Activated T-cell treated with anti-CD3 and anti-CD28 coated beads for 4 hours (primary cell): Measurements from ENCODE around the gene JPT1.
"Not testable (repeated sequence)": the region's sequence is repeated elsewhere in the genome, so short reads cannot be mapped to it uniquely, and the experiment has no call there.

Experiments
- DNase-seq: peaks from one replicate; pipeline ENCODE4 v3.0.0-alpha.2; 2020

JPT1 gene, protein sequence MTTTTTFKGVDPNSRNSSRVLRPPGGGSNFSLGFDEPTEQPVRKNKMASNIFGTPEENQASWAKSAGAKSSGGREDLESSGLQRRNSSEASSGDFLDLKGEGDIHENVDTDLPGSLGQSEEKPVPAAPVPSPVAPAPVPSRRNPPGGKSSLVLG

DNA sequence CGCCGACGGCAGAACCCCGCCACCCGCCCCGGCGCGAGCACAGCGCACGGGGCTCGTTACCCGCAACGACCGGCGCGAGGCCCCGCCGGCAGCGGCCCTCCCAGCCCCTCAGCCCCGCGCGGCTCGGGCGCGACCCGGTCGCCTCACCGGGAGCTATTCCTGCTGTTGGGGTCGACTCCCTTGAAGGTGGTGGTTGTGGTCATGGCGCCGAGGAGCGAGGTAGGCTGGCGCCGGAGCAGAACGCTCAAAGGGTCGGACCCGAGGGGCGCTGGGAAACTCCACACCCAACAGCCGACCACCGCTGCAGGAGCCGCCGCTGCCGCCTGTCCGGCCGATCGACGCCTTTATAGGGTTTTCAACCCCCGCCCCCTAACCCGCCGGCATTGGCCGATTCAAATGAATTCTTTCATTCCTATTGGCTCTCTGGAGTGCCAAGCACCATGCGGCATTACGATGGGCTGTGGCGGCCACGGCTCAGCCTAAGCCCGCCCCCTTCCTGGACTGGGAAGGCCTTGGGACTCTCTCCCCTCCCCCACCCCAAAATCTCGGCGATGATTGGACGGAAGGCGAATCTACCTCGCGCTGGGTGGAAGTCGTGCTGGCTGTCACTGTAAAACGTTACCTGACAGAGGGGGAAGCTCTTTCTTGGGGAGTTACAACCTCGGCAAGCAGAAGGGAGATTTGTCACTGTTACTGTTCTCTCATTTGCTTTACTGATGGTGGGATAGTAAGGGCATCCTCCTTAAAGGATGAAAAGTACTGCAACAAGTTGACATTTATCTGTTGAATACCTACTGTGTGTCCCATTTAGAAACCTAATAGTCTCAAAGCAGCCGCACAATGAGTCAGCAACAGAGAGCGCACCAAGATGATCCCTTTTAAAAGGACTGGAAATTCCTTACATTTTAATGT is at the start of gene JPT1:
JPT1 (minus strand) TSS at position 318 of the 912 bp plus-strand sequence; CDS start at position 203, 115 bp downstream.
- peak; percentile 95 for DNase-seq

DNA sequence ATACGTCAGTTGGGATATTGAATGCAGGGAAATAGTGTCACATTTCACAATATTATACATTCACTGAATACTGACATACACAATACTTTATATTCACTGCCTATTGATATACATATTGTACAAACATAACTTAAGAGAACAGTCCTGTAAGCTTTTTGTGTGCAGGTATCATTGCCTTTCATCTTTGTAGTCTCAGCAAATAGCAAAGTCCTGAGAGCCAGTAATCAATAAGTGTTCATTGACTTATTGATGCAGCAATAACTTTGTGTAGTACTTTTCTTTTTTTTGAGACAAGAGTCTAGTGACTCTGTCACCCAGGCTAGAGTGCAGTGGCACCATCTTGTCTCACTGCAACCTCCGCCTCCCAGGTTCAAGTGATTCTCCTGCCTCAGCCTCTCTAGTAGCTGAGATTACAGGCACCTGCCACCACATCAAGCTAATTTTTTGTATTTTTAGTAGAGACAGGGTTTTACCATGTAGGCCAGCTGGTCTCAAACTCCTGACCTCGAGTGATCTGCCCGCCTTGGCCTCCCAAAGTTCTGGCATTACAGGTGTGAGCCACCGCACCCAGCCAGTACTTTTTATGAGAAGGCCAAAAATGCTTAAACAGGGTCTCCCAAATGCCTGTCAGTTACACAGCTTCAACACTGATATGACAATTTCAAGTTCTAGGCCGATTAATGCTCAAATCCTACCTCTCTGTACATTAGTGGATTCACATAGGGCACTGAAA is 45.7 kb upstream of the JPT1 start:
- no peak for DNase-seq

DNA sequence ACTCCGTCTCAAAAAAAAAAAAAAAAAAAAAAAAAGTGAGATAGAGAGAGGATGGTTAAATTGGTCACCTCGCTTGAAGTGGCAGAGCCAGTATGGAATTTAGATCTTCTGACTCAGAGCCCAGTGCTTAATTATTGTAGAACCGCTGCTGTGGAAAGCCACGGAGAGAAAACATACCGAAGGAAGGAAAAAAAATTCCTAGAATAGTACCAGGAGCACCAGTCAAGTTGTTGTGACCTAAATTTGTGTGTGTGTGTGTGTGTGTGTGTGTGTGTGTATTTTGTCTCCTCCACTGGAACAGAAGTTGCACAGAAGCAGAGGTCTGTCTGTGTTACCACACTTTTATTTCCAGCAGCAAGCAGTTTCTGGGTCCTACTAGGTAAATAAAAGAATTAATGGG is 40.6 kb upstream of the JPT1 start:
- no peak for DNase-seq

DNA sequence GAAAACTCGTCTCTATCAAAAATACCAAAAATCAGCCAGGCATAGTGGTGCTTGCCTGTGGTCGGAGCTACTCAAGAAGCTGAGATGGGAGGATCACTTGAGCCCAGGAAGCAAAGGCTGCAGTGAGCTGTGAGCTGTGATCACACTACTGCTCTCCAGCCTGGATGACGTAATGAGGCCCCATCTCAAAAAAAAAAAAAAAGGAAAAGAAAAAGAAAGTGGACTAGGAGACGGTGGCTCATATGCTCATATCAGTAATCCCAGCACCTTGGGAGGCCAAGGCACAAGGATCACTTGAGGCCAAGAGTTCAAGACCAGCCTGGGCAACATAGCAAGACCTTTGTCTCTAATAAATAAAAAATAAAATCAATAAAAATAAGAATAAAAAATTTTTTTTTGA is 37.3 kb upstream of the JPT1 start:
- DNase-seq = no peak

DNA sequence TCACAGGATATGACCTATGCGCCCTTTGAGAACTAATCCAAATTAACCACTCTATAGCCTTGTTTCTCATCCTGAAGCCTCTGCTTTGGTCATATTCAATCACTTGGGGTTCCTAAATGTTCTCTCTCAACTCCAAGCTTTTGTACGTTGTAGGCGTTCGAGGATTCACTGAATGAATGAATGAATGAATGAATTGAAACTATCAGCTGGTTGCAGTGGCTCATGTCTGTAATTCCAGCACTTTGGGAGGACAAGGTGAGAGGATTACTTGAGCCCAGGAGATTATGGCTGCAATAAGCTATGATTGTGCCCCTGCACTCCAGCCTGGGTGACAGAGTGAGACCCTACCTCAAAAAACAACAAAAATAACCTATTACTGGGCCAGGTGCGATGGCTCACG is 34.3 kb upstream of the JPT1 start:
- no peak for DNase-seq

DNA sequence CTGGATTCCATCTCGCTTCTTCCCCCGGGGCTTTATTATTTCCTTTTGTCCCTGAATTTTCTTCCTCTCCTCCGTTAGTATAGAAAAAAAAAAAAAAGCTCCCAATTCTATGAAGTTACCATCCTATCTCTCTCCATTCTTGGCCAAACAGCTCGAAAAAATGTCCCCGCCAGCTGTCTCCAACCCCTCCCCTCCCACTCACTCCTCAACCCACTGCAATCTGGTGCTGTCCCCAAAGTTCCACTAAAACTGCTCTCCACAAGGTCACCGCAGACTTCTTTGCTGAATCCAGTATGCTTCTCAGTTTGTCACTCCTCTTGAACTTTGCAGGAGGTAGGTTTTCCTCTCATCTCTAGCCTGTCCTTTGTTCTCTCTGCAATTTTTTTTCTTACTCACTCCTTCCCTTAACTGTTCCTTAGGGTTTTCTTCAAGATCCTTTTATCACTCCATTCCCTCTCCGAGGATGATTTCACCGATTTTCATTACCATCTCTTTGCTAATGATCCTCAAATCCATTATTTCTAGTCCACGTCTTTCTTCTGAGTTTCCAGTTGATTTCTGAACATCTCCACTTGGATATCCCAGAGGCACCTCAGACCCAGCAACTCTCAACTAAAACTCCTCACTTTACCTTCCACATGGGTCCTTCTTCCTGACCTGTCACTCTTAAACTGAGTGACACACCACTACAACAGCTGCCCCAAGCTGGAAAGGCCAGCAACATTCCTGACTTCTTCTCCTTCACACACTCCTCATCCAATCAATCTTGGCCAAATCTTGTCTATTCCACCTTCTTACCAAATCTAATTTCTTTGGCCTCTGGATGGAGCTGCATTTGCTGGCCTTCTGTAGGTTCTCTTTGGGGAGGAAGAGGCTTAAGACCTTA is 29.9 kb upstream of the JPT1 start:
- no peak for DNase-seq

DNA sequence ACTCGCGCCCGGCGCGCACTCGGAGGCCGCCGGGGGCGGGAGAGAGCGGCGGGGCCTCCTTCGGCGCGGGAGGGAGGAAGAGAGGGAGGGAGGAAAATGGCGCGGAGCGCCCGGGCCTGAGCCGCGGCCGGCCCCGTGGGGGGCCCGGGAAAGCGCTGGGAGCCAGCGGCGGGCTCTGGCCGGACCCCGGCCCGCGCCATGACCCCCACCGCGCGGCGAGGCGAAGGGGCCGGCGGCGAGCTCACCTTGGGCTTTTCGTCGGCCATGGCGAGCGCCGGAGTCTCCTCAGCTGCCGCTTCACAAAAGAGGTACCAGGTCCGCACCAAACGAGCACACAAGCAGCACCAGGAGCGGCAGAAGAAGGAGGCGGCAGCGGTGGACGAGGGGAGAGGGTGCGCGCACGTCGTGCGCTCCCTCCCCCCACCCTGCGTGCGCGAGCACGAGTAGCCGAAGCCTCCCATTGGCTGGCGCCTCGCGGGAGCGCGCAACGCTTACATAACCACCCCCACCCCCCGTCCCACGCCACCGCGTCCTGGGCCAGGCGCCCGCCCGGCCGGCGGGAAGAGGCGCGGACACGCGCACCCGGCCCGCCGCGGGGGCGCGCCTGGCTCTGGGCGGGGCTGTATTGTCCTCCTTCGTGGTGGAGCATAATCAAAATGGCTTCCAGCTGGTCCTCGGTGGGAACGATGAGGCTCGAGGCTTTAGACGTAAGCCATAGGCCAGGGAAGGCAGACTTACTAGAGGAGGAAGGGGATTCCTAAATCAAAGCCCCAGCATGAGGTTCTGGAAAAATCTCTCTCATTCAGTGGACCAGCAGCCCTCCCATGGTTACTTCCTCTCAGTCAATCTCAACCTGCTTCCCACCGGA is 28.5 kb upstream of the JPT1 start, which contains the start of gene SUMO2:
SUMO2 (minus strand) TSS at position 391 of the 868 bp plus-strand sequence; CDS start at position 266, 125 bp downstream.
- DNase-seq = peak; percentile 93

DNA sequence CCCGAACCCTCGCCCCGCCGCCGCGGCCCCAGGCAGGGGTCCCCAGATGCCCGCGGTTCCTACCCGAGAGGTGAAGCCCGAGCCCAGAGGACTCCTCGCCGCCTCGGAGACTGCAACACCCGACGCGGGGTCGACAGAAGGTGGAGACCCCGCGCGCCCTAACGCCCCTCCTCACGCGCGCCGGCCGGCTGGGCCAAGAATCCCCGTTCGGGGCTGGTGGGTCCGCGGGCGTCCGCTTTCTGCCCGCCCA is 27.9 kb upstream of the JPT1 start:
- DNase-seq = no peak

DNA sequence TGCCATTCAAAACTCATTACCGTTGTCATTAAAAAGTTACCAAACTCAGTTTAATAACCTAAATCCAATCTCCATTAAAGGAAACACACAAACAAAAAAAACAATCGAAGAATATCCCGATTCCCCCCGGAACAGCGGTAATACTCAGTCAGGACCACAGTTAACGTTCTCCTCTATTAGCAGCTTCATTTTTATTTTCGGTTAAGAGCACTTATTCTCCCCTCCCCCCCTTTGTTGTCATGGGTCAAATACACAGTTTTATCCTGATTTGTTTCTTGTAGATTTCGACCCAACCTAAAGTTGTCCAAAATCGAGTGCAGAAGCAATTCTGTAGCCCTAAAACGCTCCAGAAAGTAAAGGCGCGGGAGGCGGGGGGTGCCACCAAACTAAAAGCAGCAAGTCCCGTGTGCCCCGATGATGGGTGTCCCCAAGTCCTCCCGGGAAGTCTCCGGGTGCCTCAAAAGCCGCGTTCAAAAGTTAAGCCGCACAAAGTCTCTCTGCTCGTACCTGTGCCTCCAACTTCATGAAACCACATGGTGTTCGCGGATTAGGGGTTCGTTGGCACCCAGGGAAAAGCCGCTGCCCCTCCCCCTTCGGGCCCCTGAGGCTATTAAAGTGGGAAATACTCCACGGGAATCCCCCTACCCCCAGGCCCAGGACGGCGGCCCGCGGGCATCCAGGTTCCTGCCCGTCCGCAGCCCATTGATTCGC is 27.5 kb upstream of the JPT1 start:
- DNase-seq = peak; percentile 29

DNA sequence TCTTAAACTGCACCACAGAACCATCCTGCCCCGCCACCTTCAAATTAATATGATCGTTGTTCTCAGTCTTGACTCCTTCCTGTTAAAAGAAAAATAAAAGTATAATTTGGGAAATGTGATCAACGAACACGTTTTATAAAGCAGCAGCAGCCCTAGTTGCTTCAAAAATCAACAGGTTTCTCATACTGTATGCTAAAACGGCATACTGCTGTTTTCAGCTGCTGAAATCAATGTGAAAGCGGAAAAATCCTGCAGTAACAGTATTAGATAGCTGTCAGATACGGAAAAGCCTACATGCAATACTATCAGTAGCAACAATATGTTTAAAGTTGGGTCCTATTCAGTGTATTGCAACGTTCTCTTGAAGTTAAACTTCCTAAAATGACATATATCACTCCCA is 26.8 kb upstream of the JPT1 start:
- DNase-seq = no peak

DNA sequence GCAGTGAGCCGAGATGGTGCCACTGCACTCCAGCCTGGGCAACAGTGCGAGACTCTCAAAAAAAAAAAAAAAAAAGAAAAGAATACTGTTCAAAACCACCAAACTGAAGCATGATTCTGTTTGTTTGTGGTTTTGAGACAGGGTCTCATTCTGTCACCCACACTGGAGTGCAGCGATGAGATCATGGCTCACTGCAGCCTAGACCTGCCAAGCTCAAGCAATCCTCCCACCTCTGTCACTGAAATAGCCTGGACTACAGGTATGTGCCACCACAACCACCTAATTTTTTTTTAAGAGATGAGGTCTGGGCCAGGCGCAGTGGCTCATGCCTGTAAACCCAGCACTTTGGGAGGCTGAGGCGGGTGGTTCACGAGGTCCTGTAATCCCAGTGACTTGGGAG is 24.1 kb upstream of the JPT1 start:
- no peak for DNase-seq

DNA sequence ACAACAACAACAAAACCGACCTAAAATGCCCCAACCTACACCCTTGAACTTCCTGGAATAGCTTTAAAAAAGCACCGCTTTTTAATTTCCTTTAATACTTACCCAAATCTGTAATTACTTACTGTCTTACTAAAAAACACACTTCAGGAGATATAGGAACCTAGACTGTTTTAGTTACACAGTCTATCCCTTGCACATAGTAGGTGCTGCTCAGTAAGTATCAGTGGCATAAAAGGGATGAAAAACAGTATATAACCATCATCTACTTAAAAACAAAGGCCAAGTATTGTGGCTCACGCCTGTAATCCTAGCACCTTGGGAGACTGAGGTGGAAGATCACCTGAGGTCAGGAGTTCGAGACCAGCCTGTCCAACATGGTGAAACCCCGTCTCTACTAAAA is 22.3 kb upstream of the JPT1 start:
- DNase-seq = no peak

DNA sequence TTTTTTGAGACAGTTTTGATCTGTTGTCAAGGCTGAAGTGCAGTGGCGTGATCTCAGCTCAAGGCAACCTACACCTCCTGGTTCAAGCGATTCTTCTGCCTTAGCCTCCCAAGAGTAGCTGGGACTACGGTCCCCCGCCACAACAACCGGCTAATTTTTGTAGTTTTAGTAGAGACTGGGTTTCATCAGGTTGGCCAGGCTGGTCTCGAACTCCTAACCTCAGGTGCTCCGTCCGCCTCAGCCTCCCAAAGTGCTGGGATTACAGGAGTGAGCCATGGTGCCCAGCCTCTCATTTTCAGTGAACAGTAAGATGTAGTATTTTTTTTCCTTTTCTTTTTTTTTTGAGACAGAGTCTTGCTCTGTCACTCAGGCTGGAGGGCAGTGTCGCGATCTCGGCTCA is 20.7 kb upstream of the JPT1 start:
- no peak for DNase-seq

DNA sequence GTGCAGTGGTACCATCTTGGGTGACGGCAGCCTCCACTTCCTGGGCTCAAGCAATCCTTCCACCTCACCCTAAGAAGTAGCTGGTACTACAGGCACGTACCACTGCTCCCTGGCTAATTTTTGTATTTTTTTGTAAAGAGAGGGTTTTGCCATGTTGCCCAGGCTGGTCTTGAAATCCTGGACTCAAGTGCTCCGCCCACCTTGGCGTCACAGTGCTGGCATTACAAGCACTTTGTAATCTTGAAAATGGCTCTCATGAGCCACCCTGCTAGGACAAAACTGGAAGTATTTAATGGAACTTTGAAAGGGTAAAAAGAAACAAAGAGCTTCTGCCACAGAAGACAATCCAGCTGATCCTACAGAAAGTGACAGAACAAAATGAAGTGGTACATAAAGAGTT is 19.2 kb upstream of the JPT1 start:
- DNase-seq = no peak

DNA sequence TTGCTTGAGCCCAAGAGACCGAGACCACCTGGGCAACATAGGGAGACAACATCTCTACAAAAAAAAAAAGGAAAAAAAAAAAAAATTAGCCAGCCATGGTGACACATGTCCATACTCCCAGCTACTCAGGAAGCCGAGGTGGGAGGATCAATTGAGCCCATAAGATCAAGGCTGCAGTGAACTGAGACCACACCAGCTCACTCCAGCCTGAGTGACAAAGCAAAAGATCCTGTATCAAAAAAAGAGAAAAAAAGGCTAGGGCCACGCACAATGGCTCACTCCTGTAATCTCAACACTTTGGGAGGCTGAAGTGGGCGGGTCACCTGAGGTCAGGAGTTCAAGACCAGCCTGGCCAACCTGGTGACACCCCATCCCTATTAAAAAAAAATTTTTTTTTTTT is 14.7 kb upstream of the JPT1 start:
- DNase-seq = no peak

DNA sequence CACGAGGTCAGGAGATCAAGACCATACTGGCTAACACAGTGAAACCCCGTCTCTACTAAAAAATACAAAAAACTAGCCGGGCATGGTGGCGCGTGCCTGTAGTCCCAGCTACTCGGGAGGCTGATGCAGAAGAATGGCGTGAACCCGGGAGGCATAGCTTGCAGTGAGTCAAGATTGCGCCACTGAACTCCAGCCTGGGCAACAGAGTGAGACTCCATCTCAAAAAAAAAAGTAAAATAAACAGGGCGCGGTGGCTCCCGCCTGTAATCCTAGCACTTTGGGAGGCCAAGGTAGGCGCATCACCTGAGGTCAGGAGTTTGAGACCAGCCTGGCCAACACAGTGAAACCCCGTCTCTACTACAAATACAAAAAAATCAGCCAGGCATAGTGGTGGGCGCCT is 10.3 kb upstream of the JPT1 start:
- not testable (repeated sequence) for DNase-seq

DNA sequence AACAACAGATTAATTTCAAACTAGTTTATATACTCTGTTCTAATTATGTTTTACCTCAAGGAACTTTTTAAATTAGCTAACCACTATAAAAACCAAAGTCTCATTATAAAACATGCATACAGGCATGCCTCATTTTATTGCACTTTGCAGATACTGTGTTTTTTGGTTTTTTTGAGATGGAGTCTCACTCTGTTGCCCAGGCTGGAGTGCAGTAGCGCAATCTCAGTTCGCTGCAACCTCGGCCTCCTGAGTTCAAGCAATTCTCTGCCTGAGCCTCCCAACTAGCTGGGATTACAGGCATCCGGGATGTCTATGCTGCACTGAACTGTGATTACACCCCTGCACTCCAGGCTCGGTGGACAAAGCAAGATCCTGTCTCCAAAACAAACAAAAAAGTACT is 8.8 kb upstream of the JPT1 start:
- DNase-seq = no peak

DNA sequence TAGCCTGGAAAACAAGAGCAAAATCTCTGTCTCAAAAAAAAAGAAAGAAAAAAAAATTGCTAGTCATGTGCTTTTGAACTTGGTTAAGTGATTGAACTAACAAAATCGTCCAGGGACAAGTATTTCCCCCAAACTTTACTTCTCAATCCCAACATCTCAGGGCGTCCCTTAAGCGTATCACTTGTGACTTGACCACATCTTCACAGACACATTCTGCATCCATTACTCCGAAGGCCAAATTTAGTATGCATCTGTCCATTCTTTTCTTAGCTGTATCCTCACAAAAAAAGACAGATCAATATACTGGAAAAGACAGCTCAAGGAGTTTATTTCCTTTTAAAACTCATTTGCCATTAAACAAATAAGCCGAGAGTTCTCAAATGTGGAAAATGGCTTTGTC is 5.9 kb upstream of the JPT1 start:
- no peak for DNase-seq

DNA sequence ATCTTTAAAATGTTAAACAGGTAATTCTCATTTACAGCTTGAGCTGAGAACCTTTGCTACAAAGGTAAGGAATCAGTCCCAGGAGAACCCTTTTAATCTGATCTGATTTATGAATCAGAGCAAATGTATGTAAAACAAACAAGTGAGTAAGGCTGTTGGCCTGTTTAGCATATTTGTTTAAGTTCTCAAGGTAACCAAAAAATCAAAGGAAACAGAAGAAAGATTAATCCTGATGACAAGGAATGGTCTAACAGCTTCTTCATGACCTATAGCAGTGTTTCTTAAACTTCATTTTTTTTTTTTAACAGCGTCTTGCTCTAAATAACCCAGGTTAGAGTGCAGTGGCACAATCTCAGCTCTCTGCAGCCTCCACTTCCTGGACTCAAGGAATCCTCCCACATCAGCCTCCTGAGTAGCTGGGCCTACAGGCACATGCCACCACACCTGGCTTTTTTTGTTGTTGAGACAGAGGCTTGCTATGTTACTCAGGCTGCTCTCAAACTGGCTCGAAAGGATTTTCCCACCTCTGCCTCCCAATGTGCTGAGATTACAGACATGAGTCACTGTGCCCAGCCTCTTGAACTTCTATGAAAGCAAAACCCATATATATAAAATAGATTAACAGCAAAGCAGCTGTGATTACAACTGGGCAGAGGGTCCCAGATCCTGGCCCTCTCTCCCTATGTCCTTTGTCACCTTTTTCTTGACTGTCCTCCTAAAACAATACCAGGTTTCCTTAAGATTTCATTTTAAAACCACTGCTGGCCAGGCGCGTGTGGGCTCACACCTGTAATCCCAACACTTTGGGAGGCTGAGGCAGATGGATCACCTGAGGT is 5.1 kb upstream of the JPT1 start:
- no peak for DNase-seq

DNA sequence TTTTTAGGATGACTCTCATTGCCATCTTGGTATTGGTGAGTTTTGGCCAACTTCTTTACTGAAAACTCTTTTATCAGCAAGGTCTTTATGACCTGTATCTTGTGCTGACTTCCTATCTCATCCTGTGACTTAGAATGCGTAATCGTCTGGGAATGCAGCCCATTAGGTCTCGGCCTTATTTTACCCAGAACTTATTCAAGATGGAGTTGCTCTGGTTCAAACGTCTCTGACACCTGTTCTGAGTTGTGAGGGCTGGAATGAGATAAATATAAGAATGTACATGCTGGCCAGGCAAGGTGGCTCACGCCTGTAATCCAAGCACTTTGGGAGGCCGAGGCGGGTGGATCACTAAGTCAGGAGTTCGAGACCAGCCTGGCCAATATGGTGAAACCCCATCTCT is 4.2 kb upstream of the JPT1 start:
- not testable (repeated sequence) for DNase-seq
